Omental fat pad (tissue), 4 donors: ENCODE measurements around the gene HNRNPA1. TPM values are rescaled to one million over a fixed set of nuclear protein-coding genes. Genes with fewer than 3 reads are reported as not detected.
A peak's percentile ranks its signal among the peaks of the same experiment; 100 is the strongest.
"Not testable (repeated sequence)": the region's sequence is repeated elsewhere in the genome, so short reads cannot be mapped to it uniquely, and the experiment has no call there.

ENCODE experiments used
- ATAC-seq: fragments of 150-250 bp; one replicate; pipeline ENCODE4 v1.9.1; 2016; ENCODE audit warnings: mild to moderate bottlenecking, moderate library complexity; ENCODE audit not compliant: low FRiP score
- DNase-seq: peaks from one replicate; pipeline ENCODE4 v3.0.0-alpha.2; 2019; ENCODE audit warnings: low spot score
- total RNA-seq, 4 donors: library from RNA; depleted of rRNA; stranded (reverse); fragments of >200 nt; gene quantifications; one replicate each; pipeline ENCODE4 v1.1.0, GENCODE V29; 2016
- TF ChIP-seq, protein P1 (sequence below), 3 donors: fragments of 450-650 bp; IDR thresholded peaks; one replicate each; pipeline ENCODE4 v1.5.1; 2016 to 2017; ENCODE audit warnings: antibody characterized with exemption in 3 of 3, mild to moderate bottlenecking in 3 of 3, moderate library complexity in 2 of 3

Gene HNRNPA1
- 100 to 1,000 TPM; 352 to 497 (median 414) TPM for total RNA-seq

DNA sequence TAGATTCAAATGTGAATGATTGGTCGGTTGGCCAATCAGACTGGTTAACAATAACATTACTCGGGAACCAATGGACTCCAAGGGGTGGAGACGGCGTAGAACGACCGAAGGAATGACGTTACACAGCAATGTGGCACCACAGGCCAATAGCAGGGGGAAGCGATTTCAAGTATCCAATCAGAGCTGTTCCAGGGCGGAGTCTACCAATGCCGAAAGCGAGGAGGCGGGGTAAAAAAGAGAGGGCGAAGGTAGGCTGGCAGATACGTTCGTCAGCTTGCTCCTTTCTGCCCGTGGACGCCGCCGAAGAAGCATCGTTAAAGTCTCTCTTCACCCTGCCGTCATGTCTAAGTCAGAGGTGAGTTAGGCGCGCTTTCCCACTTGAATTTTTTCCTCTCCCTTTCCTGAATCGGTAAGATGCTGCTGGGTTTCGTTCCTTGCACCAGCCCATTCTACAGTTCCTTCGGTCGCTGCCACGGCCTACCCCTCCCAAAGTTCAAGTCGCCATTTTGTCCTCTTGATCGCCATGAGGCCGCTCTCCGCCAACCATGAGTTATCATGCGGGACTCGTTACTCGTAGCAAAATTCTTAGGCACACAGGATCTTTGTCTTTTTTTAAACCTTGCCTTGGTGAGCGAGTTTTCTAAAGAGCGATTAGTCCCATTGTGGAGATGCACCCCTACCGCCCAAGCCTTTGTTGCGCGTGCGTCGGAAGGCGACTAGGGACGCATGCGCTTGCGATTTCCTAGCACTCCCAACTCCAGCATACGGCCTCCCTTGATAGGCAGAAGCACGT lies at the start of gene HNRNPA1:
Gene HNRNPA1, plus strand, starts transcription at position 259 of the 793 bp plus-strand sequence. Its CDS starts 82 bp downstream, at position 341.
- DNase-seq, result peak; percentile 79
- TF ChIP-seq, protein P1, sequence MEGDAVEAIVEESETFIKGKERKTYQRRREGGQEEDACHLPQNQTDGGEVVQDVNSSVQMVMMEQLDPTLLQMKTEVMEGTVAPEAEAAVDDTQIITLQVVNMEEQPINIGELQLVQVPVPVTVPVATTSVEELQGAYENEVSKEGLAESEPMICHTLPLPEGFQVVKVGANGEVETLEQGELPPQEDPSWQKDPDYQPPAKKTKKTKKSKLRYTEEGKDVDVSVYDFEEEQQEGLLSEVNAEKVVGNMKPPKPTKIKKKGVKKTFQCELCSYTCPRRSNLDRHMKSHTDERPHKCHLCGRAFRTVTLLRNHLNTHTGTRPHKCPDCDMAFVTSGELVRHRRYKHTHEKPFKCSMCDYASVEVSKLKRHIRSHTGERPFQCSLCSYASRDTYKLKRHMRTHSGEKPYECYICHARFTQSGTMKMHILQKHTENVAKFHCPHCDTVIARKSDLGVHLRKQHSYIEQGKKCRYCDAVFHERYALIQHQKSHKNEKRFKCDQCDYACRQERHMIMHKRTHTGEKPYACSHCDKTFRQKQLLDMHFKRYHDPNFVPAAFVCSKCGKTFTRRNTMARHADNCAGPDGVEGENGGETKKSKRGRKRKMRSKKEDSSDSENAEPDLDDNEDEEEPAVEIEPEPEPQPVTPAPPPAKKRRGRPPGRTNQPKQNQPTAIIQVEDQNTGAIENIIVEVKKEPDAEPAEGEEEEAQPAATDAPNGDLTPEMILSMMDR (IDR thresholded peaks at IDR 0.05), result no peak
- peak; percentile 94 for ATAC-seq

DNA sequence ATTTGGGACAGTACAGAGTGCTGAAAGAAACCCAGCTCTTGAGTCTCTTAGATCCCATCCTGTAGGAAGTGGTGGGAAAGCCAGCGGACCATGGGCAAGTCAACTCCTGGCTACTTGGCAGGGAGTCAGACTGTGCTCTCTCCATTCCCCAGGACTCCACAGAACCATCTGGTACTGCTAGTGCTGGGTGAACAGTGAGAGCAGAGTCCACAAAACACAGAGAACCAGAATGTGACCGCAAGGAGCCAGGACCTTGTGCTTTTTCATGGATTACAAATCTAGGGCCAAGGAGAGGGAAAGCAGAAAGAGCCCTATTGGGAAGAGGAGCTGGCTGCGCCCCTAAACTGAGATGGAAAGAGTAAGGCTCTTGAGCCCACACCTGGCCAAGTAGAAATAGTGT lies 49.3 kb upstream of the HNRNPA1 start:
- DNase-seq, ATAC-seq: not testable (repeated sequence)

DNA sequence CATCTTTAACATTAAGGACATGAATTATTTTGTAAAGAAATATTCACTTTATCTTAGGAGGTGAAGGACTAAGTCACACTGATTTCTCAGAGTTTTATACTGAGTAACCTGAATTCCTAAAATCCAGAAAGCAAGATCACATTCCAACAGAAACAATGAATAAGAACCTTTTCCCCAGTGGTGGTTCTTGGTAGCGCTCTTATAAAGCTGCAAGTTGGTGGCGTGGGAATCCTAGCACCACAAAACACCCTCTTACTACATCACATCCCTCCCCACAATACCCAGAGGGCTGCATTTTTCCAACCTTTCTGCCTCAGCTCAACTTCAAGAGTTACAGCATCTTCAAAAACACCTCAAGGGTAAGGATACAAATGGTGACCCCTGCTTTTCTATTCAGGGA lies 47.7 kb upstream of the HNRNPA1 start:
- ATAC-seq (no peak), DNase-seq (no peak)
- TF ChIP-seq, protein P1 (IDR thresholded peaks at IDR 0.05), result no peak

DNA sequence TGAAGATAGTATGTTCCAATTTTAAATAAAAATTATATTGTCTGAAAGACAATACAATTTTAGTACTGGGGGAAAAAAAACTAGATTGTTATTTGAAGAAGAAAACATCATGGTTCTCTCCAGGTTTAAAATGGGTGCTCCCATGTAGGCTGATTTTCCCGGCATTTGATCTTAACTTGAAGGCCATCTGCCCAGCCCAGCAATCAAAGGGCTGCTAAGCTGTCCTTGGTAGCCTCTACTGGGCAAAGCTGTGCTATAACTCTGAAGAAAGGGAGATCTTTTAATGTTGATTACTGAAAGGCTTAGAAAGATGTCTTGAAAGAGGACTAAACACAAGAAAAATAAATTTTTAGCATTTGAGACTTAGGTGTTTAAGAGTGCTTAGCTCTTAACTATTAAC lies 42.0 kb upstream of the HNRNPA1 start:
- ATAC-seq (no peak), DNase-seq (no peak)
- TF ChIP-seq, protein P1 (IDR thresholded peaks at IDR 0.05), result no peak

DNA sequence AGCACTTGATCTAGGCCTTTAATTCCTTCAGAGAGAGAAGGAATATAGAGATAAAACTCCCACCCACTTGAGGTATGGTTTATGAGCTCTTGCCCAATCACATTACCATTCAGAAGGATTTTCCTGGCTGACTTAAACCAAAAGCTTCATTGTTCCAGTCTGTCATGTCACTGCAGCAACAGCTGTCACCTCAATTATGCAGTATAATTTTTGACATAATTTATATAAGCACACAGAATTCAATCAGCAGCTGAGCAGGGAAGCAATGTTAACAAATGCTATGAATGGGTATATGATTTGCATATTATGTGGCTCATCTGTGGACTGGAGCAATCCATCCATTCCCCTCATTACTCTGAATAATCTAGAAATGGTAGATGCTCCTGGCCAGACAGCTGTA lies 40.9 kb upstream of the HNRNPA1 start:
- DNase-seq (no peak), ATAC-seq (no peak)
- TF ChIP-seq, protein P1 (IDR thresholded peaks at IDR 0.05), result no peak

DNA sequence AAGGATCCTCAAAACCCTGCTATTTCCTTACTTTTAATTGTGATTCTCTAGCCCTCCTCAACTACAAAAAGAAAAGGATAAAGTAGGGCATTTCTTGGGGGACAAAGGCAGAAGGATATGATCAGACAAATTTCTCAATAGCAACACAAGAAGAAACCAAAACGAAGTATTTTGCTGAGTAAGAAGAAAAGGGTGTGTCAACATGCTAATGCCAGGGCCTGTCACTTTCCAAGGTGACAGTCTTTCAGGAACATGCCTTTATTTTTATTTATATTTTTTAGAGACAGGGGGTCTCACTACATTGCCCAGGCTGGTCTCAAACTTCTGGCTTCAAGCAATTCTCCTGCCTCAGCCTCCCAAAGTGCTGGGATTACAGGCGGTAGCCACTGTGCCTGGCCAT lies 40.4 kb upstream of the HNRNPA1 start:
- TF ChIP-seq, protein P1 (IDR thresholded peaks at IDR 0.05), result no peak
- DNase-seq (no peak), ATAC-seq (no peak)

DNA sequence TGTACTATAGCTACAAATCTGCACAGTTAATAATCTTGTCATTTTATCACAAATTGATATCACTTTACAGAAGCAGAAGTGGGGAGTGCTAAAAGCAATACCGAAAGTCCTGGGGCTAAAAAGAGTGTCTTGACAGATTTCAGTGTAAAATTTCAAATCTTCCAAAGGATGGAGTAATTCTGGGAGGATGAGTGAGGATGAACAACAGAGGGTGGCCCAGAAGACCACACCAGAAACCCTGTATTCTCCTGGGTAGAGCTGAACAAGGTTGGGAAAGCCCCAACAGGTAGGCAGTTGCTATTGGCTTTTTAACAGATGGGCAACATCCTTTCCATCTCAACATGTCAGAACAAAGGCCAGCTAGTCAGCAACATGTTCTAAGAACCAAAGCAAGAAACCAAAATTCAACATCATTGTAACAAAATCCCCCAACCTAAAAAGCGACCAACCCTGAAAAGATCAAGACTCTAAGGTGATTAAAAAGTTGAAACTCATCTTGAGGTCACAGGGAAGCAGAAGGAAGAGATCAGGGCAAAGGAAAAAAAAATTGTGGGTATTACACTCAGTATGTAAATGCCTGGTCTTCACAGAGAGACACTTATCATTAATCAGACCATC lies 39.4 kb upstream of the HNRNPA1 start:
- no peak for DNase-seq
- TF ChIP-seq, protein P1 (IDR thresholded peaks at IDR 0.05), result no peak
- no peak for ATAC-seq
